OCI-M2 (cell line): Measurements from ENCODE around the gene DKKL1.
"Not testable (repeated sequence)": the region's sequence is repeated elsewhere in the genome, so short reads cannot be mapped to it uniquely, and the experiment has no call there.

Experiments
- DNase-seq: peaks from one replicate; lab custom pipeline; 2025; ENCODE audit not compliant: unreplicated experiment; lab: John Stamatoyannopoulos, UW

The DKKL1 gene

DNA sequence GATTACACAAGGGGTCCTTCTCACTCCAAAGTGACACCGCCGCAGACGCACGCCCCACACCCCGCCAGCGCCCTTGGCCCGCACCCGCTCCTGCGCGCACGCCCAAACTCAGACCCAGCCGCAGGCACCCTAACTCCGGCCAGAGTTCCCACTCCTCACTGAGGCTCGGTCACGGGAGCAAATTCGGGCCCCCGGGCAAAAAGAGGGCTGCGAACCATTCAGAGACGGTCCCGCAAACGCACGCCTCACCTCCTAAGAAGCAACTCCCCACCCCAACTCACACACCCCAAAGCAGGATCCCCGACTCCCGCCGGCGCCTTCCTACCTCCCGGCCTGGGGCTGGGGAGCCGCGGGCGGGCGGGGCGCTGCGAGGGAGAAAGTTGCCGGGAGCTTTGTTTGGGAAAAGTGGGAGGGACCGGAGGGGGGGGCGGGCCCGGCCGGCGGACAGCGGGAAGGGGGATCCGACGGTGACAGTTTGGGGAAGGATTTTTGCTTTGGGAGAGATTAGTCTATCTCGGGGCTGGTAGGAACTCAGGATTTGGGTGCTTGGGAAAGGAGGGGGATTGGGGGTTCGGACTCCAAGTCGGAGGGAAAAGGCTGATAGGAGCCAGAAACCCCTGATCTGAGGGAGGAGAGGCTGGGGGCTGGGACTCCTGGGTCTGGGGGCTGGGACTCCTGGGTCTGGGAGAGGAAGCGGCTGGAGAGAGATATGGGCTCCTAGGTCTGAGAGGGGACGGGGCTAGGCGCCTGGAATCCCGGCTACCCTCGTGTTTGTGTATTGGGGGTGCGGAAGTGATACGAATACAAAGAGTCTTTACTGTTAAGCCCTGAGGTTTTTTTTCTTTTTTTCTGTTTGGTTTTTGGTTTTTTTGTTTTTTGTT is 1.4 kb upstream of the DKKL1 start, which contains the start of gene TEAD2:
TSS of gene TEAD2 (minus strand) at position 369 of the 881 bp plus-strand sequence. CDS start 2,341 bp downstream, outside the sequence.
- no peak for DNase-seq

- no peak for DNase-seq
Observed at GRCh38 chr19:49362929-49363267, 779 bp upstream of the DKKL1 start.

- no peak for DNase-seq
Observed at GRCh38 chr19:49364083-49364737, 533 bp downstream of the DKKL1 start.

GRCh38 chr19:49366110-49366509 is 2.4 kb downstream of the DKKL1 start:
- DNase-seq, result no peak

DNA sequence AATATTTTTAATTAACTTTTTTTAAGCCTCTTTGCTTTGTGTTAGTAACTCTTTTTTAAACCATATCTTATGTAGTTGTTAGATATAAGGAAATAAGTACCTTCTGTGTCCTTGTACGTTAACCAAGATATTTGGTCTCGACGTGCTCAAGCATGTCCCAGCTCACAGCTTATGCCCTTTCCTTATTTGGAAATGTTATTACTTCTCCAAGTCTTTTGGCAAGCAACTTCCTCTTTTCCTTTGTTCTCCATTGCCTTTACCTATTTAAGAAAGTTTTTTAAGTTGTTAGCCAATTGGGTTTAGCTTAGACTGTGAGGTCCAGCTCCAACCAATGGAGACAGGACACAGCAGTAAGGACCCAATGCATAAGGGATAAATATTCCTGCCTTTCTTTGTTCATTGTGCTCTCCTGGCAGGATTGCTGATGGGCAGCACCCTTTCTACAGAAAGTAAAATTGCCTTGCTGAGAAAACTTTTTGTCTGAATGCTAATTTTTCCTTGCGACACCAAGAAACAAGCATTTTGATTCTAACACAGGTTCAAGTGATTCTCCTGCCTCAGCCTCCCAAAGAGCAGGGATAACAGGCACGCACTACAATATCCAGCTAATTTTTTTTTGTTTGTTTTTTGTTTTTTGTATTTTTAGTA is 5.2 kb downstream of the DKKL1 start:
- DNase-seq, result no peak

GRCh38 chr19:49371184-49371583 is 7.5 kb downstream of the DKKL1 start:
- DNase-seq, result no peak

DNA sequence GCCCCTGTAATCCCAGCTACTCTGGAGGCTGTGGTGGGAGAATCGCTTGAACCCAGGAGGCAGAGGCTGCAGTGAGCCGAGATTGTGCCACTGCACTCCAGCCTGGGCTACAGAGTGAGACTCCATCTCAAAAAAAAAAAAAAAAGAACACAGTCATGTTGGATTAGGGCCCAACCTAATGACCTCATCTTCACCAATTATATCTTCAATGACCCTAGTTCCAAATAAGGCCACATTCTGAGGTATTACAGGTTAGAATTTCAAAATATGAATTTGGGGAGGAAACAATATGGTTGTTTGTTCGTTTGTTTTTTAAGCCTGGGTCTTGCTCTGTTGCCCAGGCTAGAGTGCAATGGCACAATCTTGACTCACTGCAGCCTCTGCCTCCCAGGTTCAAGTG is 9.5 kb downstream of the DKKL1 start:
- DNase-seq, result not testable (repeated sequence)

GRCh38 chr19:49374665-49375434 is 11.2 kb downstream of the DKKL1 start:
- DNase-seq, result no peak

GRCh38 chr19:49378512-49378911 is 14.8 kb downstream of the DKKL1 start:
- DNase-seq, result no peak

GRCh38 chr19:49380391-49380790 is 16.7 kb downstream of the DKKL1 start:
- no peak for DNase-seq

GRCh38 chr19:49382639-49383038 is 19.0 kb downstream of the DKKL1 start:
- no peak for DNase-seq

DNA sequence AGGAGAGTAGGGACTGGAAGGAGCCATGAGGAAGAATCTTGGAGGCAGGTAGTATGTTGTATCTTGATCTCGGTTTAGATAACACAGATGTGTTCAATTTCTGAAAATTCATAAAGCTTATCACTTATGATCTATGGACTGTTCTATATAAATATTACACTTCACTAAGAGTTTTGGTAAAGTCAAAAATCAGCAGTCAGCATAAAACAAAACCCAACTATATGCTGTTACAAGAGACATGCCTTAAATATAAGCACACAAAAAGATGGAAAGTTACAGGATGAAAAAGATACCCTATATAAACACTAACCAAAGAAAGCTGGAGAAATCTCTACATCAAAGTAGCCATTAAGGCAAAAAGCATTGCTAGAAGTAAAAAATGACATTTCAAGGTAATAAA is 19.9 kb downstream of the DKKL1 start:
- no peak for DNase-seq

DNA sequence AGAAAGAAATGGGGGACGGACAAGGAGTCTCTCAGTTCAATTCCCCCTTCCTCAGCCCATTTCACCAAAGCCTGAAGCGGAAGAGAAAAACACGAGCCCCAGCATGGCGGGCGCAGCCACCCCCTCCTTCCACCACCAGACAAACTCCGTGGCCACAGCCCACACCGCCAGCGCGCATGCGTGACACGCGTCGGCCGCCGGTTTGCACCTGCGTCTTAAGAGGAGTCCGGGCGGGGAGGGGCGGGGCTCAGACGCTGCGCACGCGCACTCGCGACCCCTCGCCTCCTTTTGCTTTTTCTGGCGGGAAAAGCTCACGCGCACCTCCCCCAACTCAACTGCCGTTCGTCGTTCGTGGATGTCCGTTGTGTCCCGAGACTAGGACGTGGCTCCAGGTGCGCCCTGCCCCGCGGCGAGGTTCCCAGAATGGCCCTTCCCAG is 24.3 kb downstream of the DKKL1 start, which contains the start of gene KASH5:
TSS of gene KASH5 (plus strand) at position 314 of the 437 bp plus-strand sequence. CDS start 2,635 bp downstream, outside the sequence.
- DNase-seq, result no peak

DNA sequence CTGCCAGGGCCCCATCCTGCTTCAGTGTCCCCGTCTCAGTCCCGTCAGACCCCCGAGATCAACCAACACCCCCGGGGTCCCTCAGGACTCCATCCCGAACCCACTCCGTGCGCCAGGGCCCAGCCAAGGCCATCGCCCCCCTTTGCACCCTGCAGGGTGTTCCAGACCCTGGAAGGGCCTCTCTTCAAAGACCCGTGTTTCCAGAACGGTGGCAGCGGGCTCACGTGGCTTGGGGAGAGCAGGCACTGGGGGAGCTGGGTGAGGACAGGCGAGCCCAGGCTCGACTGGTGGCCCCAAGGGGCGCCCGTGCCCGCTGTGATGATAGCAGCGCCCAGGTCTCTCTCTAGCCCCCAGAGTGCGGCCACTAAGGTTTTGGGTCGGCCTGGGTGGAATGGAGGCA is 25.7 kb downstream of the DKKL1 start:
- no peak for DNase-seq

GRCh38 chr19:49390131-49390928 is 26.7 kb downstream of the DKKL1 start:
- no peak for DNase-seq

DNA sequence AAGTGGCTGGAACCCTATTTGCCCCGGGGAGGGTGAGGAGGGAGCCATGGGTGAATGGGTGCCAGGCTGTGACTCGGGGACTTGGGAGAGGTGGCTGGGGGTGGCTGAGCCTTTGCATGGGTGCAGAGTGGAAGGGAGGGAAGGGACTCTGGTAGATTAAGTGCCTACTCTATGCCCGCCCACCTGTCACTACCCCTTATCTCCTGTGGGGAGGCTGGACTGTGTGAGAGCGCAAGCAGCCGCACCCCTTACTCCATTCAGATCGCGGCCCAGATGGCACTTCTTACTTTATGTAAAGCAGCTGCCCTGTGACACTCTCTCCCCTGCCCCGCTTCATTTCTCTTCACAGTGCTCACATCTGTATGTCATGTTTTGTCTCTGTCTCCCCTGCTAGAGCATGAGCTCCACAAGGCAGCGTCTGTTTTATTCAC is 27.3 kb downstream of the DKKL1 start:
- no peak for DNase-seq

- no peak for DNase-seq
Observed at GRCh38 chr19:49391581-49392399, 28.1 kb downstream of the DKKL1 start.

DNA sequence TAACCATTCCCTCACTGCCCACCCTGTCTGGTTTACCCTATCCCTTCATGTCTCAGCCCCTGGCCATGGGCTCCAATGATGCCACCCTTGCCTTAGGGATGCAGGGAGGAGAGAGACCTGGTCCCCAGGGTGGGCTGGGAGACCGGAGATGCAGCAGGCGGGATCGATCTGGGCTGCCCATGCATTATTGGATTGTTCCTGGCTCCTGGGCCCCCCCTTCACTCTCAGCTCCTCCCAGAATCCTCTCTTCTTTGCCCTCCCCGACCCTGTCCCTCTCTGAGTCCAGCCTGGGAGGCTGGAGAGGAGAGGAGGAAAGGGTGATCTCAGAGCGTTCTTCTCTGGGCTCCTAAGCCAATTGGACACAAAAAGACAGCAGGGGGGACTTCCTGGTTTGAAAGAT is 30.2 kb downstream of the DKKL1 start:
- DNase-seq, result no peak
